ENCODE results near the gene ACAT2.
"Not testable (repeated sequence)": the region's sequence is repeated elsewhere in the genome, so short reads cannot be mapped to it uniquely, and the experiment has no call there.

ACAT2 gene

GRCh38 chr6:159732550-159732949, 29.3 kb upstream of the ACAT2 start:
- not testable (repeated sequence) for DNase-seq

GRCh38 chr6:159733395-159733794, 28.4 kb upstream of the ACAT2 start:
- DNase-seq = not testable (repeated sequence)

DNA sequence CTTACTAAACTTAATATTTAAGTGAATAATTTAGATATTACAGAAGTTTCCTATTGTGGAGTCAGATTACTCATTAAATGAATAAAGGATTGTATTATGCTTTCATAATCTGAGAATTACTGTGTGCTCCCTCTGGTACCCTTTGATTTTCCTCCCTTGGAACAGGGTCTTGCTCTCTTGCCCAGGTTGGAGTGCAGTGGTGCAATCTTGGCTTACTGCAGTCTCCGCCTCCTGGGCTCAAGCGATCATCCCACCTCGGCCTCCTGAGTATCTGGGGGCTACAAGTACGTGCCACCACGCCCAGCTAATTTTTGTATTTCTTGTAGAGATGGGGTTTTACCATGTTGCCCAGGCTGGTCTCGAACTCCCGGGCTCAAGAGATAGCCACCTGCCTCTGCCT, 24.9 kb upstream of the ACAT2 start:
- no peak for DNase-seq

DNA sequence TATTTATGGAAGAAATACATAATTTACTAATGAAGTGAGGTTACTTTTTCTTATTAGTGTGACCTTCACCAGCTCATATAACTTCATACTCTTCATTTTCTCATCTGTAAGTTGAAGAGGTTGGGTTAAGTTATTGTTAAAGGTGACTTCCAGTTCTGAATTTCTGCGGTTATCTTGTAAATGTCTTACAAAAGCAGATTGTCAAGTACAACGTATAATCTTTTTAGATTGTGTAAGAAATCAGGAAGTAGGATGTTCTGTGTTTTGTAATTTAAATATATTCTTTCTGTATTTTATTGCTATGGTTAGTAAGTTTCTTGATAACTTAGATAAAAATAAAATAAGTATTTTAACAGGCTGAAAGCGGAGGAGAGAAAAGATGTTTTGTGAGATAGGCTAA, 22.5 kb upstream of the ACAT2 start:
- DNase-seq = no peak

DNA sequence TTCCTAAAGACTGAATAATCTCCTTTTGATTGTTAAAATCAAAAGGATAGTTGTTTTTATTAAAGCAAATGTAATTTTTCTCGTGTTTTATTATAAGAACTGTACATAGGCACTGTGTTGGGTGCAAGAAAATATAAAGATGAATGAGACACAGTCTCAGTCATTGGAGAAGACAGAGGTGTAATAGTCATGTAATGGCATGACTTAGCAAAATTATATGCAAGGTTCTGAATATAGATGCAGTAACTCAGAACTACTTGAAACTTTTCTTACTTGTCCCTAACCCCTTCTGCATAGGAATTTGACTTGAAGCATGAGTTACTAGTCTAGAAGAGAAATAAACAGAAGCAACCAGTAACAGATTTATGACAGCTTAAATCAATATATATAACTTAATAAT, 19.7 kb upstream of the ACAT2 start:
- DNase-seq = no peak

GRCh38 chr6:159745081-159745480, 16.8 kb upstream of the ACAT2 start:
- DNase-seq = no peak

- no peak for DNase-seq
These were observed 15.1 kb upstream of the ACAT2 start for GRCh38 chr6:159746759-159747158.

DNA sequence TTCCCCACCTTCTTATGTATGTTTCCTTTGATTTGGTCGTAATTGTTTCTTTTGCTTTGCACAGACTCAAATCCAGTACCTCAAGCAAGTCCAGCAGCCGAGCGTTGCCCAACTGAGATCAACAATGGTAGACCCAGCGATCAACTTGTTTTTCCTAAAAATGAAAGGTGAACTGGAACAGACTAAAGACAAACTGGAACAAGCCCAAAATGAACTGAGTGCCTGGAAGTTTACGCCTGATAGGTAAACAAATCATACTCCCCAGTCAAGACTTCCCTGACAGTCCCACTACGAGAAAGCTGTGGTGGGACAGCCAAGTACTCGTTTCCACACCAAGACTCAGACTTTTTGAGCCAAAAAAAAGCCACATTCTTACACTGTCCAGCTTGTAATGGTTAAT, 13.7 kb upstream of the ACAT2 start:
- not testable (repeated sequence) for DNase-seq

DNA sequence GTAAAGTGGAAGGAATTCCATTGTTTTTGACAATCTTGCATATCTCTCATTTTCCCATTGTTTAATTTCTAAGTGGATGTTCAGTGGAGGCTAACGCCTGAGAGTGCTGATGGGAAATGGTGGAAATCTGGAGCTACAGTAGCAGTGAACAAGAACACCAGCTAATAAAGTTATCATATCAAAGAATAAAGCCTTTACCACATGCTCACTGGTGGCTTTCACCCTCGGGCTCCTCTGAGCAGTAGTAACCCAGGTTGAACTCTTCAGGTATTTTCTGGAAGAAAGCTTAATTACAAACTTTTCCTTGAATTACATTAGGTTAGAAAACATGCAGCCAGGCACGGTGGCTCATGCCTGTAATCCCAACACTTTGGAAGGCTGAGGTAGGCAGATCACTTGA, 10.4 kb upstream of the ACAT2 start:
- DNase-seq = no peak

GRCh38 chr6:159753081-159753872, 8.6 kb upstream of the ACAT2 start:
- DNase-seq = no peak

DNA sequence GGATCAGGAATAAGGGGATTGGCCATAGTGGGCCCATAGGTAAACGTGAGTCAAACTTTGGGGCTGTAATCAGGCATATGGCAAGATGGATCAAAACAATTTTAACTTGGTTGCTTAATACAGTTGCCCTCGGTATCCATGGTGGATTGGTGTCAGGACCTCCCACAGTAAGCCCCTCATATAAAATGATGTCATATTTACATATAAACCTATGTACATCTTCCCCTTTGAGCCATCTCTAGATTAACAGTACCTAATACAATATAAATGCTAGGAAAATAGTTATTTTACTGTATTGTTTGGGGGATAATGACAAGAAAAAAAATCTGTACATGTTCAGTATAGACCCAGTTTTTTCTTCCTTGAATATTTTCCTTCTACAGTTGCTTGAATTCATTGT, 7.4 kb upstream of the ACAT2 start:
- DNase-seq = no peak

DNA sequence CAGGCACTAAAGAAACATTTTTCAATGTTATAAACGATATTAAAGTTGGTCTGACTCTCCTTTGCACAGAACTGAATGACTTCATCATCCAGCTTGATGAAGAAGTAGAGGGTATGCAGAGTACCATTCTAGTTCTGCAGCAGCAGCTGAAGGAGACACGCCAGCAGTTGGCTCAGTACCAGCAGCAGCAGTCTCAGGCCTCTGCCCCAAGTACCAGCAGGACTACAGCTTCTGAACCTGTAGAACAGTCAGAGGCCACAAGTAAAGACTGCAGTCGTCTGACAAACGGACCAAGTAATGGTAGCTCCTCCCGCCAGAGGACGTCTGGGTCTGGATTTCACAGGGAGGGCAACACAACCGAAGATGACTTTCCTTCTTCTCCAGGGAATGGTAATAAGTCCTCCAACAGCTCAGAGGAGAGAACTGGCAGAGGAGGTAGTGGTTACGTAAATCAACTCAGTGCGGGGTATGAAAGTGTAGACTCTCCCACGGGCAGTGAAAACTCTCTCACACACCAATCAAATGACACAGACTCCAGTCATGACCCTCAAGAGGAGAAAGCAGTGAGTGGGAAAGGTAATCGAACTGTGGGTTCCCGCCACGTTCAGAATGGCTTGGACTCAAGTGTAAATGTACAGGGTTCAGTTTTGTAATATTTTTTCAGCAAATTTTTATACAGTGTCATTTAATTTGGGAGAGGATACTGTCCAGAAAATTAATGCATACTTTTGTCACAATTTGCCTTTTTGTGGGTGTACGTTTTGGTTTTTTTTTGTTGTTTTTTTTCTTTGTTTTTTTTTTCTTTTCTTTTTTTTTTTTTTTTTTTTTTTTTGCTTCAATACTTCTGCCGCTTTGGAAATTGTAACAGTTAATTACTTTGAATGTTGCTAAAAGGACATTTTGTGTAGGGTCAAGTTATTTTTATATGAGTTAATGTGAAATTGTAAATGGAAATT, 6.6 kb upstream of the ACAT2 start:
- DNase-seq = no peak

GRCh38 chr6:159756508-159756907, 5.3 kb upstream of the ACAT2 start:
- no peak for DNase-seq

DNA sequence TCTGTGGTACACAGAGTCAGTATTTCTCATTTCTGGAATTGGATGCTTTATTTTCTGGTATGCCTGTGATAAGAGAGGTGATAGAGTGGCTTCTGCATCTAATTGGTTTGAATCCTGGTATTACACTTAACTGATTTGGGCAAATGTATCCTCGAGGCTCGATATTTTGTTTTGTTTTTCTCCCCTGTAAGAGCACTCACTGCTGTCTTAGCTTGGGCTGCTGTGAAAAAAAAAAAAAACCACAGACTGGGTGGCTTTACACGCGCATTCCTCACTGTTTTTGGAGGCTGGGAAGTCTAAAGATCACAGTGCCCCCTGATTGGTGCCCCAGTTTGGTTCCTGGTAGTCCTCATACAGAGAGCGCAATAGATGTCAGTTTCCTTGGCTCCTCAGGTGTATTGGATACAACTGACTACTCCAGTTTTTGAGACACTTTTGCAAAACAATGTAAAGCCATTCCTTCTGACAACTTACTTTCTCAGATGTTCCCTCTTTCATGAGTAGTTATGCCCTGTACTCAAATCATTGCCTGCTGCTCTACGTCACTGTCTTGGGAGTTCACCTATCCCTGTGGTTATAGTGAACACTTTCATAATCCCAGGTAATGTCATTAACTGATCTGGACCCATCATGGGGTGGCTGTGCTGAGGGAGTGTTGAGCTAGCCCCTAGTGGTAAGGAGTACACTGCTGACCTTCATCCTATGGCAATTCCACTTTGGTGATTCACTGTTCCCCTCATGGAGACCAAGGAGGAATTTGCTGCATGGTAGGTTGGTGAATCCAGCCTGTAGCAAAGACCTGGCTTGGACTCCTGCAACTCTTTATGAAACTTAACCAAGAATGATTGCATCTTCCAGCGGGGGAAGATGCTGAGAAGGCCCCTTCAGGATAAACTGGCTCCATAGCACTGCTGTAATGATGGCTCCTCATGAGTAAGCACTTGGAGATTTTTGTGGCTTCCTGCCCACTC, 3.5 kb upstream of the ACAT2 start:
- no peak for DNase-seq

DNA sequence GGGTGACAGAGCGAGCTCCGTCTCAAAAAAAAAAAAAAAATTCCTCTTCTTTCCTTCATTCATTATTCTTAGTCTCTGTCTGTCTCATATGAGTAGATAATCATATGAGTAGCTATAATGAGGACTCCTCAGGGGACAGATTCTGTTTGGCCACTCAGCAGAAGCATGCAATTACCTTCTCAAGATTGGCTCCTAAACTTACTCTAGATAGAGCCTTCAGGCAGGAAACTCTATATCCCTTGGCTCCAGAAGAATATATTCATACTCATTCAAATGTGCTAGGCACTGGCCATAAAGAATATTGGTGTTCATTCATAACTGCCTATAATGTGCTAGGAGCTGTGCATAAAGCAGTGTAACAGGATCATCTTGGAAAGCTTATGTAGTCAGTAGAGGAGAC, 2.2 kb upstream of the ACAT2 start:
- no peak for DNase-seq

GRCh38 chr6:159760602-159761057, 1.2 kb upstream of the ACAT2 start:
- DNase-seq = no peak

DNA sequence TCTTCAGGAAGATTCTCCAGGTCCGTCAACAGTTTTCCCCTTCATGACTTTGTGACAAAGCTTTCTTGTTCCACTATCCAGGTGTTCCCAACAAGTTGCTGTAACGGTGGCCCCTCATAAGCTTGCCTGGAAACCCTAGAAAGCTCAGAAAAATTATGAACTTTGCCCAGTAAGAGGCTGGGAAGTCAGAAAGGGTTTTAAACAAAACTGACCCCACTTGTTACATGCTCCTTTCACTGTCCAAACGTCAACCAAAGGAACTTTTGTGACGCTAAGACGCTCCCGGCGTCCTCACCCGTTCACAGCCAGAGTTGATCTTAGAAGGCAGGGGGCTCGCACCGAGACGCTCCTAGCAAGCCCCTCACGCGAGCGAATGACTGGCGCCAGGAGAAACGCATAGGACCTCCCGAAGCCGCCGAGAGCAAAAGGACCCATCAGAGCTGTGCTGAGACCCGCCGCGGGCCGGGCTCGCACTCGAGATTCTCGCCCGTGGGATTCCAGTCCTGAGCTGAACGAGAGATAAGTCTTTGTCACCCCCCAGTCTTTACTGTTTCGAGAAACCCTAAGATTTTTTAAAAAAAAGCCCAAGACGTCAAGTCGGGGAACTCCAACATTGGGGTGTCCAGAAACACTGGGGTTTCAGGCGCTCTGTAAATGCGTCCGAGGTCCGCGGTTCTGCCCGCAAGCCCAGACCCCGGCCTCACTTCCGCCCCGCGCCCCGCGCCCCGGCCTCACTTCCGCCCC, 544 bp upstream of the ACAT2 start:
- DNase-seq = no peak

DNA sequence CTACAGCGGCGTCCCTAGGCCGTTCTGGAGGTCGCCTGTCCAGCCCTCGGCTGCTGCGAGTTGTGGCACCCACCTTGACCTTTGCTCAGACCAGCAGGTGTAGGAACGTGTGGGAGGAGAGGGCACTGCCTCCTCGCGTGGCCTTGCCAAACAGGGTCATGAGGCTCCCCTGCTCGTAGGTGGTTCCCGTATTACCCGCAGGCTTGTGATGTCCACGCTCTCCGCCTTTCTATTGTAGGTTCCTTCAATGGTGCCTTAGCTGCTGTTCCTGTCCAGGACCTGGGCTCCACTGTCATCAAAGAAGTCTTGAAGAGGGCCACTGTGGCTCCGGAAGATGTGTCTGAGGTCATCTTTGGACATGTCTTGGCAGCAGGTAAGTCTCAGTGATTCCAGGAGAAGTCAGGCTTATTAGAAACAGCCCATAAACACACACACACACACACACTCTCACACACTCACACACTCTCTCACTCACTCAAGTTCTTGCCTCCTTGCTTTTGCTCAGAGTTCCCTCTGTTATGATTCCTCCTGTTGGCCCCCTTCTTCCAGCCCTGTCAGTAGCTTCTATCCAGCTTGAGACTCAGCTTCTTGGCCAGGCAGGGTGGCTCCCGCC, 942 bp downstream of the ACAT2 start:
- no peak for DNase-seq

DNA sequence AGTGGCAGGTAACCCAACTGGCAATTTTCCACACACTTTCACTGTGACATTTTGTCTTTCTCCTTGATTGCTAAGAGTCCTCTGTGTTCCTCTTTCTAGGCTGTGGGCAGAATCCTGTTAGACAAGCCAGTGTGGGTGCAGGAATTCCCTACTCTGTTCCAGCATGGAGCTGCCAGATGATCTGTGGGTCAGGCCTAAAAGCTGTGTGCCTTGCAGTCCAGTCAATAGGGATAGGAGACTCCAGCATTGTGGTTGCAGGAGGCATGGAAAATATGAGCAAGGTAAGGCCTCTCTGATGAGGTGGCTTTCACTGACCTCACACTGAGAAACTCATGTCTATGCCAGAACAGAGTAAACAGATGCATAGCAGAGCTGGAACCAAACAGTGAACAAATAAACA, 5.1 kb downstream of the ACAT2 start:
- DNase-seq = no peak

- DNase-seq = no peak
These were observed 7.6 kb downstream of the ACAT2 start for GRCh38 chr6:159769470-159769869.

- no peak for DNase-seq
These were observed 10.4 kb downstream of the ACAT2 start for GRCh38 chr6:159772196-159772595.

Measured in NCI-H1436 treated with DMSO at 0.1 percent for 48 hours (cell line).